Measurements from ENCODE around the gene SZT2. TPM values are rescaled to one million over a fixed set of nuclear protein-coding genes. Genes with fewer than 3 reads are reported as not detected.

Gene SZT2
- total and polyA plus RNA-seq, 2 of the 13 experiments (the other 11 are each of a cell fraction or from before 2014, with no cell fraction given) = 8.0 to 8.8 TPM

DNA sequence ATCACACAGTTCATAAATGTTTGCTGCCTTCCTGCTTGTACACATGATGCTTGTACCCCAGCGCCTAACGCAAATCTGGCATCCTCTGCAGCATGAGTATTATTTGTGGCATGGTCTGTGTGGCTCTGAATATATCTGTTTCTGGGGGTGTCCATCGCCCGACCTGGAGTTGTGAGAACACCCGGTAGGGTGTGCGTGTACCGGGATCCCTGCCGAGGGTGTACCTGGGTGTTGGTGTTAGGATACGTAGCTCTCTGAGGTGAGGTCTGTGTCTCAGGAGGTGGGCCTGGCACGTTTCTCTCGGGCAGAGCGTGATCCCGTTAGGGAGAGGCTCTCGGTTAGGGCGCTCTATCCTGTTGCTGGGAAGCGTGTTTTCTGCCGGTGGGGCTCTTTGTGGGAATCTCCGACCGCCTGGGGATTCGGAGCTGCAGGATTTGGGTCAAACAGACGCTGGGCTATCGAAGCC lies 41.3 kb upstream of the SZT2 start (continued):
- TF ChIP-seq, protein P1, sequence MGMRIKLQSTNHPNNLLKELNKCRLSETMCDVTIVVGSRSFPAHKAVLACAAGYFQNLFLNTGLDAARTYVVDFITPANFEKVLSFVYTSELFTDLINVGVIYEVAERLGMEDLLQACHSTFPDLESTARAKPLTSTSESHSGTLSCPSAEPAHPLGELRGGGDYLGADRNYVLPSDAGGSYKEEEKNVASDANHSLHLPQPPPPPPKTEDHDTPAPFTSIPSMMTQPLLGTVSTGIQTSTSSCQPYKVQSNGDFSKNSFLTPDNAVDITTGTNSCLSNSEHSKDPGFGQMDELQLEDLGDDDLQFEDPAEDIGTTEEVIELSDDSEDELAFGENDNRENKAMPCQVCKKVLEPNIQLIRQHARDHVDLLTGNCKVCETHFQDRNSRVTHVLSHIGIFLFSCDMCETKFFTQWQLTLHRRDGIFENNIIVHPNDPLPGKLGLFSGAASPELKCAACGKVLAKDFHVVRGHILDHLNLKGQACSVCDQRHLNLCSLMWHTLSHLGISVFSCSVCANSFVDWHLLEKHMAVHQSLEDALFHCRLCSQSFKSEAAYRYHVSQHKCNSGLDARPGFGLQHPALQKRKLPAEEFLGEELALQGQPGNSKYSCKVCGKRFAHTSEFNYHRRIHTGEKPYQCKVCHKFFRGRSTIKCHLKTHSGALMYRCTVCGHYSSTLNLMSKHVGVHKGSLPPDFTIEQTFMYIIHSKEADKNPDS (CRISPR knock-in tag; IDR thresholded peaks at IDR 0.05) = 0 out of 2 replicates have a peak, but pooled peaks have one; percentile 59
- TF ChIP-seq ELF3 (CRISPR knock-in tag; IDR thresholded peaks at IDR 0.05) (no peak), ZSCAN25 (CRISPR knock-in tag; IDR thresholded peaks at IDR 0.05) (no peak), ZNF607 (CRISPR knock-in tag; IDR thresholded peaks at IDR 0.05; ENCODE audit: borderline replicate concordance) (no peak; the same call in 1 of the 2 replicates), ZFP90 (CRISPR knock-in tag; IDR thresholded peaks at IDR 0.05; ENCODE audit: borderline replicate concordance) (0 out of 2 replicates have a peak, but pooled peaks have one; percentile 9), FOXP1 (IDR thresholded peaks at IDR 0.05) (no peak), FOXP1 (CRISPR knock-in tag; IDR thresholded peaks at IDR 0.05) (no peak), NKX3-1 (CRISPR knock-in tag; IDR thresholded peaks at IDR 0.05) (no peak), RORA (CRISPR knock-in tag; IDR thresholded peaks at IDR 0.05) (no peak), PAX8 (CRISPR knock-in tag; IDR thresholded peaks at IDR 0.05; ENCODE audit: borderline replicate concordance) (no peak), CEBPB (IDR thresholded peaks at IDR 0.05; ENCODE audit: borderline replicate concordance, low read depth, low read length) (no peak), ZNF558 (CRISPR knock-in tag; IDR thresholded peaks at IDR 0.05; ENCODE audit: borderline replicate concordance) (no peak), ZNF605 (CRISPR knock-in tag; IDR thresholded peaks at IDR 0.05) (no peak), SOX6 (IDR thresholded peaks at IDR 0.05) (no peak), SOX6 (CRISPR knock-in tag; IDR thresholded peaks at IDR 0.05) (no peak), PHF20 (CRISPR knock-in tag; IDR thresholded peaks at IDR 0.05) (no peak; the same call in 1 of the 2 replicates), ZFP36 (IDR thresholded peaks at IDR 0.05; ENCODE audit: borderline replicate concordance, low read depth, low read length, partially characterized antibody) (no peak), ZNF207 (IDR thresholded peaks at IDR 0.05; ENCODE audit: borderline replicate concordance) (no peak), HNRNPL (IDR thresholded peaks at IDR 0.05; ENCODE audit: low read depth, low read length) (no peak), SCMH1 (CRISPR knock-in tag; IDR thresholded peaks at IDR 0.05; ENCODE audit: borderline replicate concordance) (no peak), RAD51 (IDR thresholded peaks at IDR 0.05; ENCODE audit: borderline replicate concordance) (no peak)
- TF ChIP-seq, protein P2, sequence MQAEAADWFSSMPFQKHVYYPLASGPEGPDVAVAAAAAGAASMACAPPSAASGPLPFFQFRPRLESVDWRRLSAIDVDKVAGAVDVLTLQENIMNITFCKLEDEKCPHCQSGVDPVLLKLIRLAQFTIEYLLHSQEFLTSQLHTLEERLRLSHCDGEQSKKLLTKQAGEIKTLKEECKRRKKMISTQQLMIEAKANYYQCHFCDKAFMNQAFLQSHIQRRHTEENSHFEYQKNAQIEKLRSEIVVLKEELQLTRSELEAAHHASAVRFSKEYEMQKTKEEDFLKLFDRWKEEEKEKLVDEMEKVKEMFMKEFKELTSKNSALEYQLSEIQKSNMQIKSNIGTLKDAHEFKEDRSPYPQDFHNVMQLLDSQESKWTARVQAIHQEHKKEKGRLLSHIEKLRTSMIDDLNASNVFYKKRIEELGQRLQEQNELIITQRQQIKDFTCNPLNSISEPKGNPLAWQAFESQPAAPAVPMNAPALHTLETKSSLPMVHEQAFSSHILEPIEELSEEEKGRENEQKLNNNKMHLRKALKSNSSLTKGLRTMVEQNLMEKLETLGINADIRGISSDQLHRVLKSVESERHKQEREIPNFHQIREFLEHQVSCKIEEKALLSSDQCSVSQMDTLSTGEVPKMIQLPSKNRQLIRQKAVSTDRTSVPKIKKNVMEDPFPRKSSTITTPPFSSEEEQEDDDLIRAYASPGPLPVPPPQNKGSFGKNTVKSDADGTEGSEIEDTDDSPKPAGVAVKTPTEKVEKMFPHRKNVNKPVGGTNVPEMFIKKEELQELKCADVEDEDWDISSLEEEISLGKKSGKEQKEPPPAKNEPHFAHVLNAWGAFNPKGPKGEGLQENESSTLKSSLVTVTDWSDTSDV (CRISPR knock-in tag; IDR thresholded peaks at IDR 0.05) = no peak
- TF ChIP-seq, protein P3, sequence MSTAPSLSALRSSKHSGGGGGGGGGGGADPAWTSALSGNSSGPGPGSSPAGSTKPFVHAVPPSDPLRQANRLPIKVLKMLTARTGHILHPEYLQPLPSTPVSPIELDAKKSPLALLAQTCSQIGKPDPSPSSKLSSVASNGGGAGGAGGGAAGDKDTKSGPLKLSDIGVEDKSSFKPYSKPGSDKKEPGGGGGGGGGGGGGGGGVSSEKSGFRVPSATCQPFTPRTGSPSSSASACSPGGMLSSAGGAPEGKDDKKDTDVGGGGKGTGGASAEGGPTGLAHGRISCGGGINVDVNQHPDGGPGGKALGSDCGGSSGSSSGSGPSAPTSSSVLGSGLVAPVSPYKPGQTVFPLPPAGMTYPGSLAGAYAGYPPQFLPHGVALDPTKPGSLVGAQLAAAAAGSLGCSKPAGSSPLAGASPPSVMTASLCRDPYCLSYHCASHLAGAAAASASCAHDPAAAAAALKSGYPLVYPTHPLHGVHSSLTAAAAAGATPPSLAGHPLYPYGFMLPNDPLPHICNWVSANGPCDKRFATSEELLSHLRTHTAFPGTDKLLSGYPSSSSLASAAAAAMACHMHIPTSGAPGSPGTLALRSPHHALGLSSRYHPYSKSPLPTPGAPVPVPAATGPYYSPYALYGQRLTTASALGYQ (CRISPR knock-in tag; IDR thresholded peaks at IDR 0.05) = no peak
- TF ChIP-seq, protein P4, sequence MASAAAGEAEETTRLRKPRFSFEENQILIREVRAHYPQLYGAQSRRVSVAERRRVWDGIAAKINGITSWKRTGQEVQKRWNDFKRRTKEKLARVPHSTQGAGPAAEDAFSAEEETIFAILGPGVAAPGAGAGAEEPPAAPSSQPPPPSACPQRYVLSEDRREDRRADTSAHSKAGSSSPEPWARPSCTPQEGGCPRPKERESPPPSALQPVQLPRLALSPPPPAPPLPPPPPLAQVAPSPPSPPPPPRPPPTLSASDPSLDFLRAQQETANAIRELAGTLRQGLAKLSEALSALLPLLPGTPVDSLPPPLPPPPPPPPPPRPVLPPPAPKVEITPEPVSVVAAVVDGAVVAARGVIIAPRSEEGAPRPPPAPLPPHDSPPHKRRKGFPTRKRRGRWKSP (CRISPR knock-in tag; IDR thresholded peaks at IDR 0.05) = 0 out of 2 replicates have a peak, but pooled peaks have one; percentile 4
